AG04449 (cell line): ENCODE results near the gene KIR2DL1.
"Not testable (repeated sequence)": the region's sequence is repeated elsewhere in the genome, so short reads cannot be mapped to it uniquely, and the experiment has no call there.

Experiments
- CTCF ChIA-PET: fragments of 350-600 bp; formaldehyde crosslinking; extraction: SDS; loops from one replicate; lab custom pipeline; 2021; ENCODE audit warnings: antibody characterized with exemption; lab: Yijun Ruan, JAX
- POLR2A ChIA-PET: fragments of 400-600, 350-600 bp; formaldehyde crosslinking; extraction: SDS; loops from one replicate; lab custom pipeline; 2020; ENCODE audit warnings: antibody characterized with exemption, inconsistent platforms; lab: Yijun Ruan, JAX
- DNase-seq: peaks from one replicate; pipeline ENCODE4 v3.0.0-alpha.2; 2010; ENCODE audit warnings: low read depth, low spot score
- H3K4me3 ChIP-seq: 2 replicates; pipeline ENCODE4 v1.5.1; 2011; ENCODE audit warnings: low read depth, mild to moderate bottlenecking, control low read depth, low read length
- CTCF ChIP-seq: IDR thresholded peaks from one replicate; pipeline ENCODE4 v1.5.1; 2011; ENCODE audit warnings: mild to moderate bottlenecking, moderate library complexity, low read length, control low read depth, inconsistent platforms; ENCODE audit not compliant: insufficient read depth; ENCODE audit errors: missing control alignments

KIR2DL1 gene

GRCh38 chr19:54804571-54804970 is 35.0 kb downstream of the KIR2DL1 start:
- H3K4me3 ChIP-seq: no peak overlapping the region
- TF ChIP-seq CTCF: no peak
- CTCF ChIA-PET: no interaction called here
- POLR2A ChIA-PET: no interaction called here
- no peak for DNase-seq

GRCh38 chr19:54805665-54806515 is 36.3 kb downstream of the KIR2DL1 start:
- ChIA-PET CTCF (no interaction called here), POLR2A (no interaction called here)
- TF ChIP-seq CTCF: no peak
- no peak for DNase-seq
- H3K4me3 ChIP-seq: no peak overlapping the region

- POLR2A ChIA-PET: no interaction called here
- CTCF ChIA-PET: no interaction called here
Observed at GRCh38 chr19:54806516-54806838, 36.9 kb downstream of the KIR2DL1 start.

GRCh38 chr19:54814571-54814970 is 45.0 kb downstream of the KIR2DL1 start:
- H3K4me3 ChIP-seq, DNase-seq, POLR2A ChIA-PET, CTCF ChIA-PET: not testable (repeated sequence)

More at GRCh38 chr19:54806516-54806838, 36.9 kb downstream of the KIR2DL1 start:
- TF ChIP-seq CTCF: no peak
- no peak overlapping the region for H3K4me3 ChIP-seq
- no peak for DNase-seq

- H3K4me3 ChIP-seq, POLR2A ChIA-PET, CTCF ChIA-PET, DNase-seq: not testable (repeated sequence)
Observed at GRCh38 chr19:54816251-54816650, 46.7 kb downstream of the KIR2DL1 start, which contains the start of gene KIR3DL1. Gene KIR3DL1 (plus strand): TSS chr19:54816468.

GRCh38 chr19:54817670-54818536 is 48.3 kb downstream of the KIR2DL1 start:
- TF ChIP-seq CTCF: no peak
- ChIA-PET POLR2A (no interaction called here), CTCF (no interaction called here)
- H3K4me3 ChIP-seq: no peak overlapping the region
- no peak for DNase-seq

GRCh38 chr19:54824416-54824815 is 54.8 kb downstream of the KIR2DL1 start:
- CTCF ChIA-PET, DNase-seq, H3K4me3 ChIP-seq, POLR2A ChIA-PET: not testable (repeated sequence)

- DNase-seq, CTCF ChIA-PET, H3K4me3 ChIP-seq, POLR2A ChIA-PET: not testable (repeated sequence)
Observed at GRCh38 chr19:54825326-54825725, 55.7 kb downstream of the KIR2DL1 start.

GRCh38 chr19:54828064-54828463 is 58.5 kb downstream of the KIR2DL1 start:
- DNase-seq, CTCF ChIA-PET, H3K4me3 ChIP-seq, POLR2A ChIA-PET: not testable (repeated sequence)

- POLR2A ChIA-PET, H3K4me3 ChIP-seq, DNase-seq, CTCF ChIA-PET: not testable (repeated sequence)
Observed at GRCh38 chr19:54832496-54832895, 62.9 kb downstream of the KIR2DL1 start, which contains the start of gene KIR2DS4. Gene KIR2DS4 (plus strand): TSS chr19:54832676.
